ENCODE results near the gene DPP9. TPM values are rescaled to one million over a fixed set of nuclear protein-coding genes. Genes with fewer than 3 reads are reported as not detected.

The DPP9 gene
- total and polyA plus RNA-seq, 2 of the 8 experiments (the other 6 are each of a cell fraction or from before 2014, with no cell fraction given) = 11.6 to 40.7 TPM

- DNase-seq (ENCODE audit: low read depth in 1 of 2, low spot score in 2 of 2) = no peak
- no peak overlapping the region for H3K9ac ChIP-seq (replicated peaks in 1 of 4; ENCODE audit: extremely low read depth in 1 of 4, low read depth in 3 of 4, low read length in 3 of 4)
- H3K23me2 ChIP-seq (ENCODE audit: low read depth, low read length) = no peaks in the 10 kb centered on the region; the same call in 1 of the 2 replicates
- H3K56ac ChIP-seq (replicated peaks; ENCODE audit: insufficient read length, low read depth, low read length) = no peak overlapping the region
- no peak overlapping the region for H4K5ac ChIP-seq (ENCODE audit: insufficient read length, low read depth, low read length)
- no peaks in the 10 kb centered on the region for H4K20me1 ChIP-seq (replicated peaks in 1 of 2; ENCODE audit: control insufficient read depth in 1 of 2, insufficient read depth in 2 of 2, low read length in 2 of 2)
- H3K4me1 ChIP-seq (replicated peaks in 1 of 4; ENCODE audit: control insufficient read depth in 3 of 4, insufficient read depth in 4 of 4, low read length in 3 of 4) = peaks cover 0 to 13% (median 7%) of the 10 kb centered on the region in 4 experiments; a peak in 5 of 7 replicates
- no peak overlapping the region; the same call in 1 of the 2 replicates for H2BK5ac ChIP-seq (ENCODE audit: low read depth, low read length)
- POLR2A ChIA-PET (ENCODE audit: partially characterized antibody) = no interaction called here
- H3K9me3 ChIP-seq (ENCODE audit: insufficient read depth in 2 of 2, low read depth in 1 of 2, low read length in 1 of 2) = no peaks in the 10 kb centered on the region
- no peaks in the 10 kb centered on the region; a peak in 1 of 7 replicates for H3K27me3 ChIP-seq (replicated peaks in 1 of 4; ENCODE audit: control insufficient read depth in 3 of 4, extremely low read depth in 1 of 4, insufficient read depth in 3 of 4, low read length in 3 of 4)
- no peak overlapping the region for H3K4me2 ChIP-seq (ENCODE audit: insufficient read depth in 1 of 2, low read depth in 2 of 2, low read length in 2 of 2)
- no peak overlapping the region for H3K27ac ChIP-seq (ENCODE audit: low read depth, low read length)
- H4K91ac ChIP-seq (replicated peaks; ENCODE audit: insufficient read length, low read length) = no peak overlapping the region
- no peak overlapping the region for H3K4me3 ChIP-seq (ENCODE audit: extremely low read depth in 1 of 4, insufficient read depth in 2 of 4, low read depth in 3 of 4, low read length in 4 of 4)
- TF ChIP-seq CREB1 (IDR thresholded peaks at IDR 0.05) = no peak
- no peak for TF ChIP-seq GTF2F1 (IDR thresholded peaks at IDR 0.05; ENCODE audit: borderline replicate concordance, low read depth, low read length)
- TF ChIP-seq NANOG (IDR thresholded peaks at IDR 0.05; ENCODE audit: insufficient read depth, low read depth, low read length, poor library complexity, severe bottlenecking) = no peak
- TF ChIP-seq KDM1A (IDR thresholded peaks at IDR 0.05; ENCODE audit: borderline replicate concordance, low read length) = peak; percentile 47; the same call in 1 of the 2 replicates
- 0 out of 2 replicates have a peak overlapping the region, but pooled peaks have one; percentile 10 for H2AFZ ChIP-seq (ENCODE audit: low read length)
- no peak overlapping the region for H3K23ac ChIP-seq (ENCODE audit: insufficient read length)
- no peak overlapping the region for H2BK20ac ChIP-seq (ENCODE audit: low read length)
- CTCF ChIA-PET (ENCODE audit: partially characterized antibody) = interaction anchor here (0.7 to 19.1 kb wide), 9 partner anchors 11 to 113 kb away, joined by 3 to 212 read pairs (median 4); partner anchors contain the start of gene FEM1A
- H3K4ac ChIP-seq (replicated peaks; ENCODE audit: insufficient read length, low read depth, low read length) = no peak overlapping the region
- no peak for FAIRE-seq
- no peak overlapping the region for H2BK120ac ChIP-seq (replicated peaks; ENCODE audit: low read depth, low read length)
- H3K14ac ChIP-seq (ENCODE audit: insufficient read length) = no peak overlapping the region
- no peaks in the 10 kb centered on the region for H3K36me3 ChIP-seq (ENCODE audit: control insufficient read depth in 2 of 4, insufficient read depth in 4 of 4, low read length in 3 of 4)
- H4K8ac ChIP-seq (ENCODE audit: extremely low read depth, insufficient read depth, low read length) = no peak overlapping the region
- no peaks in the 10 kb centered on the region for H3K79me2 ChIP-seq (ENCODE audit: control insufficient read depth in 1 of 2, insufficient read depth in 2 of 2, low read length in 2 of 2)
- no peak overlapping the region for H2BK15ac ChIP-seq (ENCODE audit: low read length)
- 44% methylated on average over 8 of the region's 11 CpGs; no CpG with 5 or more reads in 1 of the 2 experiments for WGBS, 2 experiments (ENCODE audit: extremely low coverage in 1 of 2, insufficient coverage in 1 of 2, insufficient read length in 1 of 2, insufficient replicate concordance in 2 of 2, low coverage in 1 of 2, low lambda C conversion rate in 2 of 2, missing lambda C conversion rate in 1 of 2)
- no peak overlapping the region for H2AK5ac ChIP-seq (ENCODE audit: low read depth, low read length)
- no peak overlapping the region for H3K18ac ChIP-seq (ENCODE audit: extremely low read depth, low read length)
- H2BK12ac ChIP-seq (ENCODE audit: low read depth, low read length) = no peak overlapping the region; the same call in 1 of the 2 replicates
- H3K79me1 ChIP-seq (ENCODE audit: low read depth, low read length) = no peaks in the 10 kb centered on the region
Measured at GRCh38 chr19:4737955-4738600, 14.4 kb upstream of the DPP9 start.
